ENCODE data around the gene SLX4. TPM values are rescaled to one million over a fixed set of nuclear protein-coding genes. Genes with fewer than 3 reads are reported as not detected.

SLX4 gene
- total and polyA plus RNA-seq, 8 donors = 0.95 to 3.4 (median 1.8) TPM

DNA sequence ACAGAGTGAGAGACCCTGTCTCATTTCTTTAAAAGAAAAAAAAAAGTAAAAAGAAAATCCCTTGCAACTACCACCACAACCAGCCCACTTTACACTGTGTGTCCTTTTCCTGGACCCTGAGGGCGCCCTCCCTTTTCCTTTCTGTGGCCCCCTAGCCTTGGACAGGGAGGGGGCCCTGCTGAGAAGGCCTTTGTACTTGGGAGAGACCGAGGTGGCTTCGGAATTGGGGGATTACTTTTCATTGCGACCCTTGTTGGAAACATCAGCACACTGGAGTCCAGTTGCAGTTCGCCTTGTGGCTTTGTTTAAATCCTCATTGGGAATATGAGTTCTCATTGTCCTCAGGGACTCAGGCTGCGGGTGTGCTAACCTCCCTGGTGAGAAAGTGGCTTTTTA lies 33.7 kb upstream of the SLX4 start:
- Histone ChIP-seq H3K27ac (no peak overlapping the region), H3K9me3 (no peaks in the 10 kb centered on the region), H3K27me3 (no peaks in the 10 kb centered on the region), H3K4me3 (no peak overlapping the region), H3K4me1 (peaks cover 7 to 10% (median 10%) of the 10 kb centered on the region in 3 donors), H3K36me3 (no peaks in the 10 kb centered on the region)
- ATAC-seq (no peak), FAIRE-seq (no peak), DNase-seq (no peak)
- 82 to 96% methylated on average over 6 of the region's 6 CpGs for WGBS, 2 donors
- TF ChIP-seq, protein P1, sequence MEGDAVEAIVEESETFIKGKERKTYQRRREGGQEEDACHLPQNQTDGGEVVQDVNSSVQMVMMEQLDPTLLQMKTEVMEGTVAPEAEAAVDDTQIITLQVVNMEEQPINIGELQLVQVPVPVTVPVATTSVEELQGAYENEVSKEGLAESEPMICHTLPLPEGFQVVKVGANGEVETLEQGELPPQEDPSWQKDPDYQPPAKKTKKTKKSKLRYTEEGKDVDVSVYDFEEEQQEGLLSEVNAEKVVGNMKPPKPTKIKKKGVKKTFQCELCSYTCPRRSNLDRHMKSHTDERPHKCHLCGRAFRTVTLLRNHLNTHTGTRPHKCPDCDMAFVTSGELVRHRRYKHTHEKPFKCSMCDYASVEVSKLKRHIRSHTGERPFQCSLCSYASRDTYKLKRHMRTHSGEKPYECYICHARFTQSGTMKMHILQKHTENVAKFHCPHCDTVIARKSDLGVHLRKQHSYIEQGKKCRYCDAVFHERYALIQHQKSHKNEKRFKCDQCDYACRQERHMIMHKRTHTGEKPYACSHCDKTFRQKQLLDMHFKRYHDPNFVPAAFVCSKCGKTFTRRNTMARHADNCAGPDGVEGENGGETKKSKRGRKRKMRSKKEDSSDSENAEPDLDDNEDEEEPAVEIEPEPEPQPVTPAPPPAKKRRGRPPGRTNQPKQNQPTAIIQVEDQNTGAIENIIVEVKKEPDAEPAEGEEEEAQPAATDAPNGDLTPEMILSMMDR (IDR thresholded peaks at IDR 0.05) = no peak
- intact Hi-C loops (cut with DNase I) = no loop called here

DNA sequence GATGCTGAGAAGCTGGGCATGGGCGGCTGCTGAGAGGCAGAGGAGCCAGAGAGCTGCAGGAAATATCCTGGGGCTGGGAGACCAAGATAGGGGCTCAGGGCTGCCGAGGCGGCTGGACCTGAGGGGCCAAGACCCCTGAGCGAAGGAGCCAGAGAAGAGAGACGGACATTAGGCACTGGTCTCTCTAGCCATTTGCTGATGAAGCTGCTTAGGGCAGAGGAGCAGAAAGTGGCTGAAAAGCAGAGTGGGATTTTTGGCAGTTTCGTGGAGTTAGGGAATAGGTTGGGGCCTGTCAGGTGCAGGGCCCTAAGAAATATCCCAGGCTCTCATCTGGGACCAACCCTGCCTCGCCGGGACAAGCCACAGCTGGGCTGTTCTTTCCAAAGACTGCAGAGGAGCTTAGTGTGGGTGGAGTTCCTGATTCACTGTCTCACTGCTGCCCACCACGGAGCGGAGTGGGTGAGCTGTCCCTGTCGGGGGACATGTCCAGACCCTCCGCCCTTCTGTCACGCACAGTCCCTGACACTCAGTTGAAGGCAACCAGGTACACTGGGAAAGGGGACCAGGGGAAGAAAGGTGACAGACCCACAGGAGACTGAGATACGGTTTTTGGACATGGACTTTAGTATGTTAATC lies 31.8 kb upstream of the SLX4 start:
- intact Hi-C loops (cut with DNase I) = no loop called here
- ATAC-seq = no peak
- TF ChIP-seq, protein P1 (IDR thresholded peaks at IDR 0.05) = no peak
- FAIRE-seq = no peak
- H3K9me3 ChIP-seq = no peaks in the 10 kb centered on the region
- WGBS, 2 donors = 93 to 96% methylated on average over 14 of the region's 14 CpGs
- H3K4me1 ChIP-seq = peaks cover 7 to 10% (median 10%) of the 10 kb centered on the region in 3 donors
- no peak overlapping the region for H3K4me3 ChIP-seq
- no peak for DNase-seq
- H3K27ac ChIP-seq = no peak overlapping the region
- H3K36me3 ChIP-seq = no peaks in the 10 kb centered on the region
- H3K27me3 ChIP-seq = no peaks in the 10 kb centered on the region

DNA sequence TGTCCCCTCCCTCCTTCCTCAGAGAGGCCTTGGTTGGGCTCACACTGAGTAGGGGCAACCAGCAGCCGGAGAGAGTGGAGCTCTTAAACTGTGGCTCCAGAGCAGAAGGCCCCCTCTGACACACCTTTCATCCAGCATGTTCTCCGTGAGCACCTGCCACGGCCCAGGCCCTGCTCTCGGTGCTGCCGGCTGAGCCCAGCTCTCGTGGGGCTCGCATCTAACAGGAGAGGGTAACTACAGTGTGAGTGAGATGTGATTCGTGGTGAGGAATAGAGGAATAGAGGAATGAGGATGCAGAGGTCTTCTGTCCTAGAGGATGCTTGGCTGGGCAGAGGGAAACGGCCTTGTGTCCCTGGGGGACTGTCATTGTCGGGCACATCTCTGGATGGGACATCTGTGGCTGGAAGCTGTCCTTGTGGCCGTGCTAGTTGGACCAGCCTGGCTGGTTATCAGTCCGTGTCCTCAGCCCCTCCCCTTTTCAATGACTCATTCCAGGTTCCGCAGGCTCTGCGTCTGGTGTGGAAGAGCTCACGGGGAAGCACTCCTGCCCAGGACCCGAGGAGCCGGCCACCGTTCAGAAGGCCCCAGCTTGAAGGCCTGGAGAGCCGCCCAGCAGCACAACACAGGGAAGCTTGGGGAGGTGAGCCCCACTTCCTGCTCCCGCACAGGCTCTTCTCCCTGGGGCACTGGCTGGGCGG lies 31.1 kb upstream of the SLX4 start:
- TF ChIP-seq, protein P1 (IDR thresholded peaks at IDR 0.05) = no peak
- DNase-seq (peak in 1 of 6 donors; percentile 21), FAIRE-seq (no peak), ATAC-seq (peak in 2 of 4 donors; percentile 36 to 57)
- intact Hi-C loops (cut with DNase I) = no loop called here
- WGBS, 2 donors = 82 to 83% methylated on average over 21 of the region's 21 CpGs
- H3K36me3 ChIP-seq = no peaks in the 10 kb centered on the region
- H3K27me3 ChIP-seq = no peaks in the 10 kb centered on the region
- no peaks in the 10 kb centered on the region for H3K9me3 ChIP-seq
- H3K27ac ChIP-seq = no peak overlapping the region
- H3K4me3 ChIP-seq = no peak overlapping the region
- peaks cover 7 to 10% (median 10%) of the 10 kb centered on the region in 3 donors for H3K4me1 ChIP-seq

DNA sequence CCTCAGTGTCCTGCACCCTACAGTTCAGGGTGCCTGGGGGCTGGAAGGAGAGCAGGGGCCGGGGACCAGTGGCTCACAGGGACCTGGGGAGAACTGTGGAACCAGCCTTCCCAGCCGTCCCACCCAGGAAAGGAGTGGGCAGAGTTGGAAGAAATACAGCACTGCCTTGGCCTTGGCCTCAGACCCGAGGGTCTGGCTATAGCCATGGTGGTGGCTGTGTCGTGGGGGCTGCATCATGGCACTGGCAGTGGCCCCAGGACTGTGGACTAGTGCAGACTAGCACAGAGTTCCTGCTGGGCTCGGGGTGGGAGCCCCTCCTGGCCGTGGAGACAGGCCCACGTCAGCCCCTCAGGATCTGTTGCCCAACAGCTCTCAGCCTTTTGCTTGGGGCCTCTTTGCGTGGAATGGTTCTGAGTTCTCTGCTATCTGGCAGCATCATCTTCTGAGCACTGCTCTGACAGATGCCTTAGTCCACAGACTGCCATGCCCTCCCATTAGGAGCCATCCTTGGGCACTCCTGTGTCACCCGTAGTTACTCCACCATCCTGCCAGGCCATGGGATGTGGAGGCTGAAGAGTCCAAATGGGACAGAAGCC lies 30.5 kb upstream of the SLX4 start:
- 94 to 97% methylated on average over 9 of the region's 9 CpGs for WGBS, 2 donors
- no peak for FAIRE-seq
- intact Hi-C loops (cut with DNase I) = no loop called here
- Histone ChIP-seq H3K27me3 (no peaks in the 10 kb centered on the region), H3K9me3 (no peaks in the 10 kb centered on the region), H3K4me1 (peaks cover 7 to 10% (median 10%) of the 10 kb centered on the region in 3 donors), H3K4me3 (no peak overlapping the region), H3K36me3 (no peaks in the 10 kb centered on the region), H3K27ac (no peak overlapping the region)
- DNase-seq = no peak
- TF ChIP-seq, protein P1 (IDR thresholded peaks at IDR 0.05) = no peak
- no peak for ATAC-seq
